ENCODE results near the gene CTNNA2.

CTNNA2 gene

GRCh38 chr2:79757526-79757925, 244.7 kb downstream of the CTNNA2 start:
- Histone ChIP-seq H3K27me3 (ENCODE audit: control insufficient read depth, insufficient read depth, low read length) (no peaks in the 10 kb centered on the region), H3K9me3 (ENCODE audit: control insufficient read depth, insufficient read depth, low read length) (no peaks in the 10 kb centered on the region), H3K9ac (ENCODE audit: low read depth, low read length) (no peak overlapping the region), H3K36me3 (ENCODE audit: control insufficient read depth, insufficient read depth, low read length) (no peaks in the 10 kb centered on the region), H3K4me3 (ENCODE audit: low read depth, low read length) (no peak overlapping the region), H3K4me1 (ENCODE audit: control insufficient read depth, insufficient read depth, low read length) (peaks cover 6% of the 10 kb centered on the region)

DNA sequence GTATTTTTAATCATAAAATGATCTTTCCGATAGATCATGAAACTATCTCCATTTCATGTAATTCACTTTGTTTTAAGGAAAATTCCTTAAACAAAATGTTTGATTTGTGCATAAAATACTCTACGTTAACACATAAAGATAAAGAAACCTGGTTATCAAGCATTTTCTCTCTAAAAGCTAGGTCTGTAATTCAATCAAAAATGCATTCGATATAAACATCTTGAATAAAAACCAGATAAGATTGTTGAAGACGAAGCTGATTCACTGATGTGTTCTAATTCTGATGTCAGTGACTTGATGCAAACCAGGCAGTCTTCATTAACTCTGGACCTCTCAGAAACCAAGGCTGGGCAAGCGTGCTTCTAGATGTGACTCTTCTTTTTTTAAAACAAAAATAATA, 245.2 kb downstream of the CTNNA2 start:
- Histone ChIP-seq H3K9me3 (ENCODE audit: control insufficient read depth, insufficient read depth, low read length) (no peaks in the 10 kb centered on the region), H3K9ac (ENCODE audit: low read depth, low read length) (no peak overlapping the region), H3K4me3 (ENCODE audit: low read depth, low read length) (no peak overlapping the region), H3K4me1 (ENCODE audit: control insufficient read depth, insufficient read depth, low read length) (peaks cover 6% of the 10 kb centered on the region), H3K36me3 (ENCODE audit: control insufficient read depth, insufficient read depth, low read length) (no peaks in the 10 kb centered on the region), H3K27me3 (ENCODE audit: control insufficient read depth, insufficient read depth, low read length) (no peaks in the 10 kb centered on the region)

DNA sequence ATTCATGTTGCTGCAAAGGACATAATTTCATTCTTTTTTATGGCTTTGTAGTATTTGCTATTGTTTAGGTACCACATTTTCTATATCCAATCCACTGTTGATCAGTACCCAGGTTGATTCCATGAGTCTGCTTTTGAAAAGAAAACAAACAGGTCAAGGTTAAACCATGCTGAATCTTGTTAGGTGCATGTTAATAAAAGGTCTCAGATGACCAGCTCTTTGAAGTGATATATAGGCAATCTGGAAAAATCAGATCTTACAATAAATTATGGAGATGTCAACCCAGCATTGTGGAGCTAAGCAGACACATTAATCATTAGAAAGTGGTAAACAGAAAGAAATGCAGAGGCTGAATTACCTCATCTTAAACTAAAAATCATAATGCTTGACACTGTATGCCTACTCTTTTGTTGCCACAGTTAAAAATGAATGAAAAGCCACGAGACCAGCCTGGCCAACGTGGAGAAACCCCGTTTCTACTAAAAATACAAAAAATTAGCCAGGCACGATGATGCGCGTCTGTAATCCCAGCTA, 246.0 kb downstream of the CTNNA2 start:
- Histone ChIP-seq H3K36me3 (ENCODE audit: control insufficient read depth, insufficient read depth, low read length) (no peaks in the 10 kb centered on the region), H3K27me3 (ENCODE audit: control insufficient read depth, insufficient read depth, low read length) (no peaks in the 10 kb centered on the region), H3K4me1 (ENCODE audit: control insufficient read depth, insufficient read depth, low read length) (peaks cover 6% of the 10 kb centered on the region), H3K4me3 (ENCODE audit: low read depth, low read length) (no peak overlapping the region), H3K9ac (ENCODE audit: low read depth, low read length) (no peak overlapping the region), H3K9me3 (ENCODE audit: control insufficient read depth, insufficient read depth, low read length) (no peaks in the 10 kb centered on the region)

GRCh38 chr2:79770926-79771325, 258.1 kb downstream of the CTNNA2 start:
- no peaks in the 10 kb centered on the region for H3K4me1 ChIP-seq (ENCODE audit: control insufficient read depth, insufficient read depth, low read length)
- H3K27me3 ChIP-seq (ENCODE audit: control insufficient read depth, insufficient read depth, low read length): no peaks in the 10 kb centered on the region
- H3K9me3 ChIP-seq (ENCODE audit: control insufficient read depth, insufficient read depth, low read length): no peaks in the 10 kb centered on the region
- H3K9ac ChIP-seq (ENCODE audit: low read depth, low read length): no peak overlapping the region
- H3K4me3 ChIP-seq (ENCODE audit: low read depth, low read length): no peak overlapping the region
- H3K36me3 ChIP-seq (ENCODE audit: control insufficient read depth, insufficient read depth, low read length): no peaks in the 10 kb centered on the region

GRCh38 chr2:79771493-79771892, 258.6 kb downstream of the CTNNA2 start:
- H3K4me3 ChIP-seq (ENCODE audit: low read depth, low read length): no peak overlapping the region
- H3K36me3 ChIP-seq (ENCODE audit: control insufficient read depth, insufficient read depth, low read length): no peaks in the 10 kb centered on the region
- no peak overlapping the region for H3K9ac ChIP-seq (ENCODE audit: low read depth, low read length)
- no peaks in the 10 kb centered on the region for H3K4me1 ChIP-seq (ENCODE audit: control insufficient read depth, insufficient read depth, low read length)
- H3K9me3 ChIP-seq (ENCODE audit: control insufficient read depth, insufficient read depth, low read length): no peaks in the 10 kb centered on the region
- H3K27me3 ChIP-seq (ENCODE audit: control insufficient read depth, insufficient read depth, low read length): no peaks in the 10 kb centered on the region

DNA sequence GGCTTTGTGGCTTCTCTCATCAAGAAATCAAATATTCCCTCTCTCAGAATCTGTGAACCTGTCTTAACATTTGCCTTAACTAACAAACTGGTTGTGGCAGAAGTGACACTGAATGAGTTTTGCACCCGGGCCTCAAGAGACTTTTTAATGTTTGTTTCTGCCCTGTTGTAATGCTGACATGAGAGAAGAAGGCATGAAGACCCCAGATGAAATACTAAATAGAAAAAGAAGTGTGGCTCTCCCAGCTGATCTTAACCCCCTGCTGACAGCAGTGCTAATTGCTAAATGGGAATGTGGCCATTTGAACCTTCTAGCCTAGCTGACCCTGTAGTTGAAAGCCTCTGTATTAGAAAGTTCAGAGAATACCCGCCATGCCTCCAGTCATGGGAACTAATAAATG, 261.2 kb downstream of the CTNNA2 start:
- Histone ChIP-seq H3K36me3 (ENCODE audit: control insufficient read depth, insufficient read depth, low read length) (no peaks in the 10 kb centered on the region), H3K4me1 (ENCODE audit: control insufficient read depth, insufficient read depth, low read length) (no peaks in the 10 kb centered on the region), H3K9me3 (ENCODE audit: control insufficient read depth, insufficient read depth, low read length) (no peaks in the 10 kb centered on the region), H3K4me3 (ENCODE audit: low read depth, low read length) (no peak overlapping the region), H3K27me3 (ENCODE audit: control insufficient read depth, insufficient read depth, low read length) (no peaks in the 10 kb centered on the region), H3K9ac (ENCODE audit: low read depth, low read length) (no peak overlapping the region)

- no peaks in the 10 kb centered on the region for H3K36me3 ChIP-seq (ENCODE audit: control insufficient read depth, insufficient read depth, low read length)
Observed at GRCh38 chr2:79776461-79776860, 263.6 kb downstream of the CTNNA2 start.

GRCh38 chr2:79780781-79781180, 267.9 kb downstream of the CTNNA2 start:
- no peaks in the 10 kb centered on the region for H3K9me3 ChIP-seq (ENCODE audit: control insufficient read depth, insufficient read depth, low read length)
- no peak overlapping the region for H3K9ac ChIP-seq (ENCODE audit: low read depth, low read length)
- H3K36me3 ChIP-seq (ENCODE audit: control insufficient read depth, insufficient read depth, low read length): no peaks in the 10 kb centered on the region
- no peak overlapping the region for H3K4me3 ChIP-seq (ENCODE audit: low read depth, low read length)
- no peaks in the 10 kb centered on the region for H3K27me3 ChIP-seq (ENCODE audit: control insufficient read depth, insufficient read depth, low read length)
- H3K4me1 ChIP-seq (ENCODE audit: control insufficient read depth, insufficient read depth, low read length): no peaks in the 10 kb centered on the region

More at GRCh38 chr2:79776461-79776860, 263.6 kb downstream of the CTNNA2 start:
- no peak overlapping the region for H3K9ac ChIP-seq (ENCODE audit: low read depth, low read length)
- H3K4me3 ChIP-seq (ENCODE audit: low read depth, low read length): no peak overlapping the region
- H3K27me3 ChIP-seq (ENCODE audit: control insufficient read depth, insufficient read depth, low read length): no peaks in the 10 kb centered on the region
- no peaks in the 10 kb centered on the region for H3K9me3 ChIP-seq (ENCODE audit: control insufficient read depth, insufficient read depth, low read length)
- H3K4me1 ChIP-seq (ENCODE audit: control insufficient read depth, insufficient read depth, low read length): no peaks in the 10 kb centered on the region

GRCh38 chr2:79782576-79783452, 270.0 kb downstream of the CTNNA2 start:
- no peaks in the 10 kb centered on the region for H3K27me3 ChIP-seq (ENCODE audit: control insufficient read depth, insufficient read depth, low read length)
- H3K4me1 ChIP-seq (ENCODE audit: control insufficient read depth, insufficient read depth, low read length): no peaks in the 10 kb centered on the region
- H3K9ac ChIP-seq (ENCODE audit: low read depth, low read length): no peak overlapping the region
- H3K36me3 ChIP-seq (ENCODE audit: control insufficient read depth, insufficient read depth, low read length): no peaks in the 10 kb centered on the region
- no peaks in the 10 kb centered on the region for H3K9me3 ChIP-seq (ENCODE audit: control insufficient read depth, insufficient read depth, low read length)
- H3K4me3 ChIP-seq (ENCODE audit: low read depth, low read length): no peak overlapping the region

DNA sequence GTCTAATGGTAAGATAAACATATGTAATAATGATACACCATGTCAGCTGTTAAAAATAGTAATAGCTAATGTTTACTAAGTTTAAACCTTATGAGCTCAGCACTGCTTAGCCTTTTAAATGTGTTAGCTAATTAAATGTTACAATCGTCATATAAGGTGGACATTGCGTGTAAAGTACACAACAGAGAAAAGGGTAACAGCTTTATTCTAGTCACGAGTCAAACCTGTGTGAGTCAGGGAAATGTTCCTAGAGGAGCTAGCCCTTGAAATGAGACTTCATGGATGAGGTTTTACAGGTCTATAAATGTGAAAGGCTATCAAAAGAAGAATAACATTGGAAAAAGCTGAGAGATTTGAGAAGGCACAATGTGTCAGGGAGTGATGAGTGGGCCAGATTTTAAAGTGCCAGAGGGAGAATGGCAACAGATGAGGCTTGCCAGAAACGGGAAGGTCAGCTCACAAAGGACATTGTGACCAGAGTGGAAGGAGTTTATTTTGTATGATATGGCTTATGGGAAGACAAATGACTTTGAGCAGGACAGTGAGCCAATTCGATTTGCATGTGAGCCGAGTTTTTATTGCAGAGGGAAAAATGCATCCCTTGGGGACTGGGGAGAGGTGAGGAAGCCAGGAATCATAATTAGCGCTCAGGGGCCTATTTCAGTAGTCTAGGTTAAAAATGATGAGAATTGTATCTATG, 276.3 kb downstream of the CTNNA2 start:
- Histone ChIP-seq H3K4me1 (ENCODE audit: control insufficient read depth, insufficient read depth, low read length) (no peaks in the 10 kb centered on the region), H3K36me3 (ENCODE audit: control insufficient read depth, insufficient read depth, low read length) (no peaks in the 10 kb centered on the region), H3K9me3 (ENCODE audit: control insufficient read depth, insufficient read depth, low read length) (no peaks in the 10 kb centered on the region), H3K27me3 (ENCODE audit: control insufficient read depth, insufficient read depth, low read length) (no peaks in the 10 kb centered on the region), H3K4me3 (ENCODE audit: low read depth, low read length) (no peak overlapping the region), H3K9ac (ENCODE audit: low read depth, low read length) (no peak overlapping the region)

DNA sequence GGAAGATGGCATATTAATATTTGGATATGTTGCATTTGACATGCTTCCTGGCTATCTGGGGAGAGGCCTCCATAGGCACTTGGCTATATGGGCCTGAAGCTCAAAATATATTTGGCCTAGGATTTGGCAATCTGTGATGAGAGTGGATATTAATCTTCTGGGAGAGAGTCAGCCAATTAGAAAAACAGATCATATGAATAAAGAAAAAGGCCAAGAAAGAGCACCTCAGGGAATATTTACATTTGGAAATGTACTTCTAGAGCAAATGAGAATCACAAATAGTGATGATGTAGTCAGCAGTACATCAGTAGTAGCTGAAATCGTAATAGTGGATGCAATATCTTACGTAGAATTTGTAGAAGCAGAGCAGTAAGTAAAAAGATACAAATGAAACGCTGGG, 277.0 kb downstream of the CTNNA2 start:
- Histone ChIP-seq H3K9me3 (ENCODE audit: control insufficient read depth, insufficient read depth, low read length) (no peaks in the 10 kb centered on the region), H3K36me3 (ENCODE audit: control insufficient read depth, insufficient read depth, low read length) (no peaks in the 10 kb centered on the region), H3K27me3 (ENCODE audit: control insufficient read depth, insufficient read depth, low read length) (no peaks in the 10 kb centered on the region), H3K4me1 (ENCODE audit: control insufficient read depth, insufficient read depth, low read length) (no peaks in the 10 kb centered on the region), H3K4me3 (ENCODE audit: low read depth, low read length) (no peak overlapping the region), H3K9ac (ENCODE audit: low read depth, low read length) (no peak overlapping the region)

DNA sequence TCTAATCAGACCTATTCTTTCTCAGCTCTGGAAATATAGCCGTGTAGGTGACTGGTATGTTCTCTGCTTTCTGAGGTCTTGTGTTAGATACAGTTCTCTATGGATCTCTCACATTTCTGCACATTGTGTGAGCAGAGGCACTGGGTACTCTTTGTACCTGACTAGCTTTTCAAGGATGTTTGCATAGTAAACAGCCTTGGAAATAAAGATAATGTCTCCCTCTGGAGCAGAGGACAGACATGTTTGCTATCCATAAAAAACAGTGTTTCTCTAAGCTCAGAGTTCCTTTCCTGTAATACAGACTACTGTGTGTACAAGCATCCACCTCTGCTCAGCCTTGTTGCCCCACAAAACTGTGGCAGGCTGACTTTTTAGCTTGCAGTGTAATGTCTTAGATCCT, 279.2 kb downstream of the CTNNA2 start:
- Histone ChIP-seq H3K36me3 (ENCODE audit: control insufficient read depth, insufficient read depth, low read length) (no peaks in the 10 kb centered on the region), H3K4me1 (ENCODE audit: control insufficient read depth, insufficient read depth, low read length) (peaks cover 5% of the 10 kb centered on the region), H3K9me3 (ENCODE audit: control insufficient read depth, insufficient read depth, low read length) (no peaks in the 10 kb centered on the region), H3K4me3 (ENCODE audit: low read depth, low read length) (no peak overlapping the region), H3K9ac (ENCODE audit: low read depth, low read length) (no peak overlapping the region), H3K27me3 (ENCODE audit: control insufficient read depth, insufficient read depth, low read length) (no peaks in the 10 kb centered on the region)
